Measurements from ENCODE around the gene BEND7. TPM values are rescaled to one million over a fixed set of nuclear protein-coding genes. Genes with fewer than 3 reads are reported as not detected.

Gene BEND7
- total and polyA plus RNA-seq, 9 of the 15 experiments (the other 6 are each of a cell fraction or from before 2014, with no cell fraction given): 1.3 to 11.4 (median 5.2) TPM

GRCh38 chr10:13500201-13500600, 28.6 kb downstream of the BEND7 start (continued):
- TF ChIP-seq ZNF407 (IDR thresholded peaks at IDR 0.05; ENCODE audit: low read depth) (no peak), ZNF639 (CRISPR knock-in tag; conservative IDR thresholded peaks at IDR 0.05 in 1 of 2, IDR thresholded peaks at IDR 0.05 in 1 of 2) (no peak), POLR2A (conservative IDR thresholded peaks at IDR 0.05) (no peak)

Data from K562 (cell line).